NCI-H146 treated with DMSO at 0.1 percent for 48 hours (cell line): ENCODE data around the gene C1orf21.

ENCODE experiments used
- DNase-seq: peaks from one replicate; lab custom pipeline; 2025; ENCODE audit not compliant: unreplicated experiment; lab: John Stamatoyannopoulos, UW

The C1orf21 gene

GRCh38 chr1:184624051-184624450, 237.2 kb downstream of the C1orf21 start:
- DNase-seq: no peak

DNA sequence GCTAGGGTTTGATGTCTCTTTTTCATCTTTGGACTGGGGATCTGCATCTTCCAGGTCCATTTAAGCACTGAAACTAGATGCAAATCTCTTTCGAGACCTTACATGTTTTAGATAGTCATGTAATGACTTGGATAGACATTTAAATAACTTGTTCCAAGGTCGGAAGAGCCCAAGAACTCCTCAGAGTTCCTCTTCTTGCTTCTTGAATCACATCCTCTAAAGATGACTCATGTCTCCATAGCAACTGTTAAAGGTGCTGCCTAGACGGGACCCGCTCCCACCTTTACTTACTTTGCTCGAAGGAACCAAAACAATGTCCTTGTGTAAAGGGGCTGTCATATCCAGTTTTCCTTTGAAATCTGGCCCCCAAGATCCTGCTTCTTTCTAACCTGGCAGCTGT, 237.8 kb downstream of the C1orf21 start:
- no peak for DNase-seq

GRCh38 chr1:184625271-184625670, 238.4 kb downstream of the C1orf21 start:
- no peak for DNase-seq

DNA sequence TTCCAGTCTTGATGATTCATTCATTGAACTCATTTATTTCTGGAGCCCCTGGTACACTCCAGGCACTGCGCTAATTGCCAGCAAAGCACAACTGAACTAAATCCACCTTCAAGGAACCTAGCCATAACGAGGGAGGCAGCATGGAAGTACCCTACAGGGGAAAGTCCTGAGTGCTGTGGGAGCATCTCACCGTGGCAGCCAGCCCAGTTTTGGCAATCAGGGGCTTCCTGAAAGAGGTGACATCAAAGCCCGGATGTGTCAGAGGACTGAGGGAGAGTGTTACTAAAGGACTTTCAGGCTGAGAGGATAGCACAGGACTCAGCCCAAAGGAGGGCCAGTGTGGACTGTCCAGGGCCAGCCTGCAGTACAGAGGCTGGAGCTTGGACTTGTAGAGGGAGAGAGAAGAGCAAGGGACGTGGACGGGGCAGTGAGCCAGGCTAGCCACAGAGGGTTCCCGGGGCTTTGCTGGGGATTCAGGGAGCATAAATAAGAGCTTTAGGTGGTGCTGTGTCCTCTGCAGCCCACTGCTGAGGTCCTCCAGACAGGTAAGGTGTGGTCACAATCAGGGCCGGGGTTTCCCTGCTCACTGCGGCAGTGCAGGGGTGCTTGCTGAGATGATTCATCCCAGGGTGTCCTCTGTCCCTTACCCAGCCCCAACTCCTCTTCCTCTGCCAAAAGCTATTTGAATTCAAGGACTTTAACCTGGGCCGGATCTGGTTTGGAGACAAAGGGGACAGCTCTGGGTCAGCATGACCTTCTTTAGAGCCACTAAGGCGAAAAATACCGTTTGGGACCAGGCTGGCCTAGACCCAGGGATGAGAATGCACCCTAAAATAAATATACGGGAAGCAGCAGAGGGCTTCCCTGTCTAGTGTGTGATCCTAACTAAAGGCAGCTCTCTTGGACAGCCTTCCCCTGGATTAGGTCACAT, 239.5 kb downstream of the C1orf21 start:
- DNase-seq: no peak

- DNase-seq: no peak
Observed at GRCh38 chr1:184627007-184627341, 240.1 kb downstream of the C1orf21 start.

DNA sequence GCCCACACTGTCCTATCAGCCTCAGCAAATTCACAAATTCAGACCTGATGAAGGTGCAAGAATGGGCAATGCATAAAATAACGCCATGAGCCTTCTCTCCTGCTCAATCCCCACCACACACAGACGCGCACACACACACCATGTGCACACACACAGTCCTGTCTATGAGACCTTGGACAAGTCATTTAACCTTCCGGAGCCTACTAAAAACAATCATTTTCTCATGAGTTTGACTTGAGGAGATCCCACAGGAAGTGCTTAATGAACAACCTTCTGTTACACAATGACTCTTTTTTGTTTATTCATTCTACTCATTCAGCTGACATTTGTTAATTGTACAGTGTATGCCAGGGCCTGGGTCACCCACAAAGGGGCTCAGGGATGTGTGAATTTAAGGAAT, 242.4 kb downstream of the C1orf21 start:
- DNase-seq: no peak

- no peak for DNase-seq
Observed at GRCh38 chr1:184630679-184631060, 243.8 kb downstream of the C1orf21 start.

- no peak for DNase-seq
Observed at GRCh38 chr1:184632415-184633175, 245.8 kb downstream of the C1orf21 start.

GRCh38 chr1:184633785-184634184, 247.0 kb downstream of the C1orf21 start:
- DNase-seq: no peak

DNA sequence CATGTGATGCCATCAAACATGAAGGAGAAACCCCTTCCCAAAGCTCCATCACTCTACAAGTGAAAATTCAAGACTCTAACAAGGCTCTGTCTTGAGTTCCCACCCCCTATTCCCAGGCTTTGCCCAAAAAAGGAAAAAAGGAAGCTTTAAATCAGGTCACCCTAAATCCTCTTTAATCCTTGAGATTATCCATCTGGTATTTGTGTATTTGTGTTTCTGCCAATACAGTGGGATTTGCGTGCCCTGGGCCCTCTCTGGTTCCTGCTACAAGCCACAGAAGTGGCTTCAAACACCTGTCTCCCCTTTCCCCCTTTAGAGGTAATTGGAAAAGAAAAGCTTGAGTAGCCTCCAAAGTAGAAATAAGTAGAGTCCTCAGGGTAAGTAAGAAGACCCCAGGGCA, 247.5 kb downstream of the C1orf21 start:
- no peak for DNase-seq

GRCh38 chr1:184635347-184635979, 248.6 kb downstream of the C1orf21 start:
- DNase-seq: no peak

GRCh38 chr1:184635980-184636431, 249.2 kb downstream of the C1orf21 start:
- DNase-seq: no peak

DNA sequence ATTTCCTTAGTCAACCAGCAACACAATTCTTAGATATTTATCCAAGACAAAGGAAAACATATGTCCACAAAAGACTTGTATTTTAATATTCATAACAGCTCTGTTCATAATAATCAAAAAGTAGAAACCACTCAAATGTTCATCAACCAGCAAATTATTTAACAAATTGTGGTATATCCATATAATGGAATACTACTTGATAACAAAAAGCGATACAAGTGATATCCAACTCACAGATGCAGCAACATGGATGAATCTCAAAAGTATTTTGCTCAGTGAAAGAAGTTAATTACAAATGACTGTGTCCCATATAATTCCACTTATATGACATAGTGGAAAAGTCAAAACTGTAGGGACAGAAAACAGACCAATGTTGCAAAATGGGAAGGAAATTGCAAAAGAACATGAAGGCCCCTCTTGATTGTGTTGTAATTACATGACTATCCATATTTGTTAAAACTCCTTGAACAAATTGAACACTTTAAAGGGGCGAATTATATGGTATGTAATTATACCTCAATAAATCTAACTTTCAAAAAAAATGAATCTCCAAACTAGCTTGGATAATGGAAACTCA, 250.9 kb downstream of the C1orf21 start:
- no peak for DNase-seq

DNA sequence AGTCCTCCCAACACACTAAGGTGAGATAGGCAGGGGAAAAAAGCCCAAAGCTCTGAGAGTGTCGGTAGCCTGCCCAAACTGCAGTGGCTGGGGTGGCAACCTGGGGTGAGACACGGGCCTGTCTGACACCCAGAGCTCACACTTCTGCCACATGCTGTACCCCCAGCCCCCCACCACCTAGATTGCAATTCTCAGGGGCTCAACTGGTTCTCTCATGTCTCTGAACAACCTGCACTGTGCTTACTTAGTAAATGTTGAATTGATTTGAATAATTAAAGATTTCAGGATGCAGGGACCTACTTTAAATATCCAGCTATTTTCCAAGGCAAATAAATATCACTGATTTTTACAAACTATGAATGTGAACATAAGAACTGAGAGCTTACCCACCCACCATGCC, 252.4 kb downstream of the C1orf21 start:
- no peak for DNase-seq

- no peak for DNase-seq
Observed at GRCh38 chr1:184640505-184640904, 253.7 kb downstream of the C1orf21 start.

DNA sequence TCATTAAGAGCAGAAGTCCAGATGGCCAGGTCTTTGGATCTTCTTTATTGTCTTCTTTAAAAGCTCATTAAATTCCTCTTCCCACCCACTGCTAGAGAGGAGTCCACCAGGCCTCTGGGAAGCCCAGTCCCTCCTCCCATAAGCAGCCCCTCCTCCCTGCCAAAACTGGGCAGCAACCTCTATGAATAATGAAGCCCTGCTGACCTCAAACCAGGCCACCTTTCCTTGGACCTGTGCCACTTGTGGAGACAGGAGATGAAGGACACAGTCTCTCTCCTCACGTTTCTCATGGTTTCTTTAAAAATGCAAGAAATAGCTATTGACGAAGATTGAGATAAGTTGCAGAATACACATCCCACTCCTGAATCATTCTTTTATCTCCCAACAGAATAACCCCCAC, 255.1 kb downstream of the C1orf21 start:
- no peak for DNase-seq

DNA sequence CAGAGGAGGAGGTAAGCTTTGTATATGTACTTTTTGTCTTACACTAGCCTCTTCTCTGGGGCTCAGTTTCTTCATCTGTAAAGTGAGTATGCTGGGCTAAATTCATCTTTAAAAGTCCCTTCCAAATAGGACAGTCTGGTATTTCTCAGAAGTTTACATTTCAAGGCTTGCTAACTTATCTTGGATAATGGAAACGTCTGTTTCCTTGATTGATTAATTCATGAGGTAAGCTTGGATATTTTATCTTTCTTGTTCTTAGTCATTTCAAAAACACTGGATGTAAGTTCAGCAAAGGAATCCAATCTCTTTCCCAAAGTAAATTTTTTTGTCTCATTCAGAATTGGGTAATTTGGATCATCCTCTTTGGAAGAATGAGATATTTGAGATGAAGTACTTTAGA, 256.8 kb downstream of the C1orf21 start:
- no peak for DNase-seq

DNA sequence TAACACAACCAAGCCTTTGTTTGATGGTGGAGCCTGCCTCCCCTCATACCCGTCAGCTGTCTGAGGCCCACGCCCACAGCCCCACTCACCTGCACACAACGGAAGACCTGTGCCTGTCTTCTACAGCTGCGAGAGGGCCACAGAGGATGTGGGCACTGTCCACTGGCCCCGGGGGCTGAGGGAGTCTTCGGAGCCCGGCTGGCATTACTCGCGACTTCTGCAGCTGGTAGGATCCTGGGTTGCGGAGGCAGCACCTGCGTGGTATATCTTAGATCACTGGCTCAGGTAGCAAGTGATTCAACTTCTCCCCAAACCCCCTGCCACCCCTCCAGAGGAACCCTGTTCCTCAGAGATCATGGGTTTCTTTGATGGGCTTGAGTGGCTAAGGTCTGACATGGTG, 257.9 kb downstream of the C1orf21 start:
- DNase-seq: no peak

- no peak for DNase-seq
Observed at GRCh38 chr1:184646178-184646701, 259.4 kb downstream of the C1orf21 start.

DNA sequence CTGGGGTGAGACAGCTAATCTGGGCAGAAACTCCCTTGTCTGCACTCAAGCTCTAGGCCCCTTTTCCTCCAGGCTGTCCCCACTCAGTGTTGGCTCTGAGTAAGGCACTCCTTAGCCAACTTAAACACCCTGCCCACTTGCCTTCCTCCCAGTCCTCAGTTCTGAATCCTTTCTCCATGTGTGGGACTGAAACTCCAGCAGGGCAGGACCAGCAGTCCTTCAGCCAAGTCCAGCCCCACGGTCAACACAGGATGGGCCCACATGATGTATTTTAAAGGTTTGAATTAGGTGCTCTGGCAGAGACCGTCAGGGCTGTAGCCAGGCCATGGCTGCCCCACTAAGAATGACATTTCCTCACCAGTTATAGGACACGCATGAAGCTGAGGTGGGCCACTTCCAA, 260.0 kb downstream of the C1orf21 start:
- DNase-seq: no peak

DNA sequence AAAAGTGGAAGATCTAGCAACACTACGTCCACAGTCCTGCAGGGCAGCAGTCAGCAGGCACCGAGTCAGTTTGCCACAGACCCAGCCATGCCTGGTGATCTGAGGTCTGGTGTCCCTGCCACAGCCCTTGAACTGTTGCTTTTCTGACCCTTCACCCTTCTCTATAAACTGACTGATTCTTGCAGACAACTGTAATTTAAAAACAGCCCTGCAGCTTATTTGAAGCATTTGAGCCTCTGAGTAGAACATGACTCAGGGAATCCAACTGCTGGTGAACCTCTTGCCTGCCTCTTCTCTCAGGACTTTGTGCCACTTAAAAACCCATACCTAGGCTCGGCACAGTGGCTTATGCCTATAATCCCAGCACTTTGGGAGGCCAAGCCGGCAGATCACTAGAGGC, 260.6 kb downstream of the C1orf21 start:
- DNase-seq: no peak
